ENCODE data around the gene DHRSX.

The DHRSX gene

DNA sequence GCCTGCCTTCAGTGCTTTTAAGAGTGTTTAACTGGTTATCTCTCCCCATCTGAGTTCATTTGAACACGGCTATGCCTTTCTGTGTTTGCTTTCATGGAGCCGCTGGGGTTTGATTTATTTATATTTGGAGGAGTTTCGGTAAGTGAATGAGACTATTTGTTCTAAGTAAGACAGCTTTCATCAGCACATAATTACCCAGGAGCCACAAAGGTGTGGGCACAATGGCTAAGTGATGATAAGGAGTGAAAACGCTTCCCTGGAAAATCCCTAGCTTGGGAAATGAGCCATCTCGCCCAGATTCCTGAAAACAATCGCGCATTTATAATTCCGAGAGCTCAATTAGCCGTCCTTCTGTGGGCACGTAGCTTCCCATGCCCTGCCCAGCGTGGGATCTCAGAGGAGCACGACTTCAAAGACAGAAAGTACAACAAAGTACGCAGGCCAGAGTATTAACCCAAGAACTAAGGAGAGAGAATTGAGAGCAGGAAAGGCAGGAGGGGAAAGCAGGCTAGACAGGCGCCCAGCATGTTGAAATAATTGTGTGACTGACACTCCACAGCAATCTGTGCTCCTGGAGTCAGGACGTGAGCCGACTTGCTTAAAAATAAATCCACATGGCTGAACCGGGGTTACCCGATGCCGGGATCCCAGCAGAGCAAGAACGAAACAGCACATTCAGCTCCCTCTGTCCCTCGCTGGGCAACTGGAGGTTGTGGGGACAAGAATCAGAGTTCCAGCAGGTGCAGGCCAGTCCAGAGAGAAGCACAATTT, 99.0 kb downstream of the DHRSX start:
- in situ Hi-C loops (cut with HindIII; ENCODE audit: low pct_ligation_motif_present, low sequenced_read_pairs) = no loop called here
- Histone ChIP-seq H3K27me3 (replicated peaks) (no peaks in the 10 kb centered on the region), H3K4me3 (ENCODE audit: low read depth, low read length) (no peak overlapping the region), H3K27ac (no peak overlapping the region), H3K36me3 (replicated peaks) (peaks cover under 1% of the 10 kb centered on the region)
- no peak for DNase-seq
- no peak for TF ChIP-seq CTCF (IDR thresholded peaks at IDR 0.05; ENCODE audit: low read depth, low read length, missing control alignments)

DNA sequence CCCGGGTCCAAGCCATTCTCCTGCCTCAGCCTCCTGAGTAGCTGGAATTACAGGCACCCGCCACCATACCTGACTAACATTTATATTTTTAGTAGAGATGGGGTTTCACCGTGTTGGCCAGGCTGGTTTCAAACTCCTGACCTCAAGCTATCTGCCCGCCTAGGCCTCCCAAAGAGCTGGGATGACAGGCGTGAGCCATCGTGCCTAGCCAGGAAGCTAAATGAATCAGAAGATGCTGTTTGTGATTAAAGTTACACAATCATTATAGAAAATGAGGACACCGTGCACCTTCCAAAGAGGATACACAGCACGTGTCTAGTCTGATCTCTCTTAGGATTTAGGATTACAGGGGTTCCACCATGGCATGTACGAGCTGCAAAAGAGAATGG, 99.6 kb downstream of the DHRSX start:
- in situ Hi-C loops (cut with HindIII; ENCODE audit: low pct_ligation_motif_present, low sequenced_read_pairs) = no loop called here
- Histone ChIP-seq H3K4me3 (ENCODE audit: low read depth, low read length) (no peak overlapping the region), H3K27ac (no peak overlapping the region), H3K36me3 (replicated peaks) (no peaks in the 10 kb centered on the region), H3K27me3 (replicated peaks) (no peaks in the 10 kb centered on the region)
- no peak for DNase-seq
- TF ChIP-seq CTCF (IDR thresholded peaks at IDR 0.05; ENCODE audit: low read depth, low read length, missing control alignments) = no peak

GRCh38 chrX:2398064-2398656, 102.6 kb downstream of the DHRSX start:
- no peak overlapping the region for H3K4me3 ChIP-seq (ENCODE audit: low read depth, low read length)
- H3K27ac ChIP-seq = no peak overlapping the region
- peak; percentile 56 for DNase-seq
- H3K36me3 ChIP-seq (replicated peaks) = no peaks in the 10 kb centered on the region
- in situ Hi-C loops (cut with HindIII; ENCODE audit: low pct_ligation_motif_present, low sequenced_read_pairs) = no loop called here
- no peaks in the 10 kb centered on the region for H3K27me3 ChIP-seq (replicated peaks)
- no peak for TF ChIP-seq CTCF (IDR thresholded peaks at IDR 0.05; ENCODE audit: low read depth, low read length, missing control alignments)

DNA sequence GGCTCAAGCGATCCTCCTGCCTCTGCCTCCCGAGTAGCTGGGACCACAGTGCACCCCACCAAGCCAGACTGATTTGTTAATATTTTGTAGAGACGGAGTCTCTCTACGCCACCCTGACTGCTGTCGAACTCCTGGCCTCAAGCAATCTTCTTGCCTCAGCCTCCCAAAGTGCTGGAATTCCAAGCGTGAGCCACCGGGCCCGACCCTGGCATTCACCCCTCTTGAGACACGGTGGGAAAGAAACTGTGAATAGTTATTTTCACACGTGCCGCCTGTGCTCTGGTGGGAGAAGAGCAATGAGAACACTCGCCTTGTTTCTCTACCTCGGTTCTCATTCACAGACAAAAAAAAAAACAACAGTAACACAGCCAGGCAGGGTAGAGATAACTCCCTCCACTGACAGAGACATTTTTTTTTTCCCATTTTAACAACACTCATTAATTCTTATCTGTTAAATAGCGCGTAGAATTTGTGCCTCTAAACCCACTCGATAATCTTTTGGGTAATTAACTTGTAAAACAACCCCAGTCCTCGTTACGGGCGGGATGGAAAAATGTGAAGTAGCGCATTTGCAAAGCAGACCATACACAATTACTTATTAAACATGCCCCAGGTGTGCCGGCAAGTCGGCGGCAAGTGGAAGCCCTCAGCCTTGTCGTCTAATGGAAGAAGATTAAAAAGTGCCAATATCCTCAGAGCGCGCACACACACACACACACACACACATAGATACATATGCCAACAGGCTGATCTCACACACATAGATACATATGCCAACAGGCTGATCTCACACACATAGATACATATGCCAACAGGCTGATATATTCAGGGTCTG, 103.3 kb downstream of the DHRSX start:
- in situ Hi-C loops (cut with HindIII; ENCODE audit: low pct_ligation_motif_present, low sequenced_read_pairs) = no loop called here
- Histone ChIP-seq H3K27me3 (replicated peaks) (no peaks in the 10 kb centered on the region), H3K4me3 (ENCODE audit: low read depth, low read length) (no peak overlapping the region), H3K36me3 (replicated peaks) (no peaks in the 10 kb centered on the region), H3K27ac (no peak overlapping the region)
- peak; percentile 12 for DNase-seq
- no peak for TF ChIP-seq CTCF (IDR thresholded peaks at IDR 0.05; ENCODE audit: low read depth, low read length, missing control alignments)

DNA sequence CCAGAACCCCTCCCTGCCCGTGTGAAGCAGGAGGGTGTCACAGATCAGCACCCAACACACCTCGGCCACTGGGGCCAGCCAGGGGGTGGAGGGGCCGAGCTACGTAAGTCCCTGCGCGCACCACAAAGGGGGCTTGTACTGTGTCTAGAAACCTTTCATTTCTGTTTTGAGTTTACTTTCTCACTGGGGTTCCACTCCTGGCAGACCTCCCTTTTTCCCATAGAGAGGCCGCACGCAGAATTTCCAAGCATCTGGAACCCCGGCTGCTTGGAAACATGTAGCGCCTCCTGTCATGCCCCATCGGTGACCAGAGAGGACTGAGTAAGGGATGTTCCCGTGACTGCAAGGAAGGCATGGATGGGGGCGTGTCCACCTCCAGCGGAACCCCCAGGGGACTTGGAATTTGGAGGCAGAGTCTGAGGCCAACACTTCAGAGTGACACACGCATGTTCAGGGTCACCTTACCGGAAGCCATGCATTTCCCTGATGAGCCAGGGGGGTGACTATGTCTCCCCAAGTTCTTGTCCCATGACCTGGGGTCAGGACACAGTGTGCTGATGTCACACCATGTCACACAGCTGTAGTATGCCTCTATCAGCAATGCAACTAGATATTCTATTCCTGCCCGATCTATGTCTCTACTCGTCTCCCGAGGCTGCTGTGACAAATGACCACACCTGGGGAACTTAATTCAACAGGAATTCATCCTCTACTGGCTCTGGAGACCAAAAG, 105.3 kb downstream of the DHRSX start:
- no peak for TF ChIP-seq CTCF (IDR thresholded peaks at IDR 0.05; ENCODE audit: low read depth, low read length, missing control alignments)
- H3K4me3 ChIP-seq (ENCODE audit: low read depth, low read length) = no peak overlapping the region
- H3K27me3 ChIP-seq (replicated peaks) = no peaks in the 10 kb centered on the region
- H3K36me3 ChIP-seq (replicated peaks) = no peaks in the 10 kb centered on the region
- in situ Hi-C loops (cut with HindIII; ENCODE audit: low pct_ligation_motif_present, low sequenced_read_pairs) = no loop called here
- H3K27ac ChIP-seq = no peak overlapping the region
- no peak for DNase-seq

All from brain microvascular endothelial cell (primary cell).